HS-5 (cell line): ENCODE measurements around the gene NPTX1.
"Not testable (repeated sequence)": the region's sequence is repeated elsewhere in the genome, so short reads cannot be mapped to it uniquely, and the experiment has no call there.

Source experiments
- DNase-seq: peaks from one replicate; pipeline ENCODE4 v3.0.0-alpha.2; 2012; ENCODE audit warnings: low read depth

Gene NPTX1, protein sequence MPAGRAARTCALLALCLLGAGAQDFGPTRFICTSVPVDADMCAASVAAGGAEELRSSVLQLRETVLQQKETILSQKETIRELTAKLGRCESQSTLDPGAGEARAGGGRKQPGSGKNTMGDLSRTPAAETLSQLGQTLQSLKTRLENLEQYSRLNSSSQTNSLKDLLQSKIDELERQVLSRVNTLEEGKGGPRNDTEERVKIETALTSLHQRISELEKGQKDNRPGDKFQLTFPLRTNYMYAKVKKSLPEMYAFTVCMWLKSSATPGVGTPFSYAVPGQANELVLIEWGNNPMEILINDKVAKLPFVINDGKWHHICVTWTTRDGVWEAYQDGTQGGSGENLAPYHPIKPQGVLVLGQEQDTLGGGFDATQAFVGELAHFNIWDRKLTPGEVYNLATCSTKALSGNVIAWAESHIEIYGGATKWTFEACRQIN

DNA sequence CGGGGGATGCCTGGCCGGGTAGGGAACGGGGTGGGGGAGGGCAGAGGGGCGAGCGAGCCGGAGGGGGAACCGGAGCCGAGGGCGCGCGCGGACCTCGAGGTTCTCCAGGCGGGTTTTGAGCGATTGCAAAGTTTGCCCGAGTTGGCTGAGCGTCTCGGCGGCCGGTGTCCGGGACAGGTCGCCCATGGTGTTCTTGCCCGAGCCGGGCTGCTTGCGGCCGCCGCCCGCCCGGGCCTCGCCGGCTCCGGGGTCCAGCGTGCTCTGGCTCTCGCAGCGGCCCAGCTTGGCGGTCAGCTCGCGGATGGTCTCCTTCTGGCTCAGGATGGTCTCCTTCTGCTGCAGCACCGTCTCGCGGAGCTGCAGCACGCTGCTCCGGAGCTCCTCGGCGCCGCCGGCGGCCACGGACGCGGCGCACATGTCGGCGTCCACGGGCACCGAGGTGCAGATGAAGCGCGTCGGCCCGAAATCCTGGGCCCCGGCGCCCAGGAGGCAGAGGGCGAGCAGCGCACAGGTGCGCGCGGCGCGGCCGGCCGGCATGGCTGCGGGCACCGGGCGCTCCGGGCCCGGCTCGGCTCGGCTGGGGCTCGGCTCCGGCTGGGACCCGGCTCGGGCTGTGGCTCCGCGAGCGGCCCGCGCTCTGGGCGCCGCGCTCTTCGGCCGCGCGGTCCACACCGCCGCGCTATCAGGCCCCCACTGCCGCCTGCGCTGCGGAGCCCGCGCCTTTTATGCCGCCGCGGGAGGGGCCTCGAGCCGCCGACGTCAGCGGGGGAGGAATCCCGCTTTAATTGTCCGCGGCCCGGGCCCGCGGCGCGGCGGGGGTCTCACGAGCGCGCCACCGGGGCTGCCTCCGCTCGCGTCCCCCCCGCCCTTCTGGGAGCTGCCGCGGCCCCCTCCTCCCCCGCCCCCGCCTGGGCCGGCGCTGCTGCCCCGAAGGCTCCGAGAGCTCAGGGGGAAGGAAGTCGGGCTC lies at the start of gene NPTX1:
NPTX1 (minus strand) TSS at position 698 of the 967 bp plus-strand sequence; CDS start at position 537, 161 bp downstream.
- no peak for DNase-seq

DNA sequence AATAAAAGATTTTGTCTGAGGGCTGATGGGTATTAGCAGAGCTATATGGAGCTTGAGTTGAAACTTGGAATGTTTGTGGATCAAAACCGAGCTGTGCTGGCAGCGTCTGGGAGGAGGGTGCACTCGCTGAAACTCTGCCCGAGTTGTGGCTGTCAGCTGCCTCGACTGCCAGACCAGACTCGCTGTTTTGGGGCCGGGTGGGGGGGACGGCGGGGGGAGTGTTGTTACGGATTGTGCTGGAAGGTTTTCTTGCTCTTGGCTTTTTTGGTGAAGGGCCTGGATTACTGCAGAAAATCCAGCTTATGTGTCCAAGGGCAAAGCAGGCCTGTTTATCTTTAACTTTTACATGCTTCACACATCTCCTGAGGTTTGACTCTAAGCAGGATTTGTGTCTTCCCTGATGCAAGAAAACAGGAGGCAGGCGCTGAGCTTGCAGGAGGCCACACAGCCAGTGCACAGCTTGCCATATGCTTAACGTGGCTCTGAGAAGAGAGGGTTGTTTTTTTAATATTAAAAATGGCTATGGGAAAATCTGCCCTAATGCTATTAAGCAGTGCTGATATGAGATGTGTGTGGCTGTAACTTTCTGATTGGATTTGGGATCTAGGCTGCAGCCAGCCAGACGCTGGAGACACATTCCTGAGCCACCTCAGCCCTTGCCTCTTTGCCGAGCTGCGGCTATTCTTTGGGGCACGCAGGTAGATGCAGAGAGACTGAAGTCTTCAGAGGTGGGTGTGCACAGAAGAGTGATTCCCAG lies 47.7 kb upstream of the NPTX1 start:
- DNase-seq, result no peak

DNA sequence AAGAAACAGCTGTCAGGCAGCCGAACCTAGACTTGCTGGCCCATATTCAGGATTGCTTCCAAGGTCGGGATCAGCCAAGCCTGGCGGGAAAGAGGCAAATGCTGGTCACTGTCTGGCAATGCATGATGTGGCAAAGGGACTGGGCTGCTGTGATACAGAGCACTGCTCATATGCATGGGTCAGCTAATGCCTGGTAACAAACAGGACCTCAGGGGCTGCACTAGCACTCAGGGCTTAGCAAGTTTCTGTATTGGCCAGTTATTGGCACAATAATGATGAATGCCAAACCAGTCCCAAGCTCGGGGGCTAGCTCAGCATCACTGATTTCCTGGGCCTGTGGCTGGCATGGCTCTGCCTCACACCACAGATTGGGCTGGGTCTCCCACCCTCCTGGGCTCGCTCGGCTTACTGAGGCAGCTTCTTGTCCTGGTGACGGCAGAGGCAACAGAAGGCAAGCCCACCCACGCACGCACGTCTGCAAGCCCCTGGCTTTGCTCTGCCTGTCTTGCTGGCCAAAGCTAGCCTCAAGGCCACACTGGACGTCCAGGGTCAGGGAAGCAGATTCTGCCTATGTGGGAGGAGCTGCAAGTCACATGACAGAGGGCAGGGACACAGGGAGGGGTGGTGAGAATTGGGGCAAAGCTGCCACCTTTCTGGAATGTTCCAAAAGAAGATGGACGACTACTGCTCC lies 46.8 kb upstream of the NPTX1 start:
- no peak for DNase-seq

DNA sequence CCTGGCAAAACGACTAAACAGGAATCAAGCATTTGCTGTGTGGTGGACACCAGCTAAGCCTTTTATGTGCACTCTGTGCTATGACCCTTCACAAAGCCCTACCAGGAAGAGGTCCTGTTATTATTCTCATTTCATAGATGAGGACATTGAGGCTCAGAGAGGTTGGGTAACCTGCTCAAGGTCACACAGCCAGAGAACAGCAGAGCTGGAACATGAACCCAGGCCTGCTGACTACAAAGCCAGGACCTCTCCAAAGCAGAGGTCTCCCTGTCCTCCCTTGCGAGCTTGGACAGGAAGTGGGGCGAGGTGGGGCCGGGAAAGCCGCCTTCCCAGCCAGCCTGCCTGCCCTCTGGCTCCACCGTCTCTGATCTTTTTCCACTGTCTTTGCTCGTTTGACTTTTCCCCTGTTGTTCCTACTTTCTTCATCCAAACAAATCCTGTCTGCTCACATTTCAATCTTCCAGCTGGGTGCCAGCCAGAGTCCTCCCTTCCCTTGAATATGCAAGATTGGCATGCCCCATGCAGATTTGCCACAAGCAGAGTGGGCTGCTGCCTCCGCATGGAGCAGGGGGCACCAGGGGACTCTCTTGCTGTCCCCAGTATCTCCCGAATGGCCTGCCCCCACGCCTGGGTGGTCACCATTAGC lies 44.5 kb upstream of the NPTX1 start:
- DNase-seq, result no peak

DNA sequence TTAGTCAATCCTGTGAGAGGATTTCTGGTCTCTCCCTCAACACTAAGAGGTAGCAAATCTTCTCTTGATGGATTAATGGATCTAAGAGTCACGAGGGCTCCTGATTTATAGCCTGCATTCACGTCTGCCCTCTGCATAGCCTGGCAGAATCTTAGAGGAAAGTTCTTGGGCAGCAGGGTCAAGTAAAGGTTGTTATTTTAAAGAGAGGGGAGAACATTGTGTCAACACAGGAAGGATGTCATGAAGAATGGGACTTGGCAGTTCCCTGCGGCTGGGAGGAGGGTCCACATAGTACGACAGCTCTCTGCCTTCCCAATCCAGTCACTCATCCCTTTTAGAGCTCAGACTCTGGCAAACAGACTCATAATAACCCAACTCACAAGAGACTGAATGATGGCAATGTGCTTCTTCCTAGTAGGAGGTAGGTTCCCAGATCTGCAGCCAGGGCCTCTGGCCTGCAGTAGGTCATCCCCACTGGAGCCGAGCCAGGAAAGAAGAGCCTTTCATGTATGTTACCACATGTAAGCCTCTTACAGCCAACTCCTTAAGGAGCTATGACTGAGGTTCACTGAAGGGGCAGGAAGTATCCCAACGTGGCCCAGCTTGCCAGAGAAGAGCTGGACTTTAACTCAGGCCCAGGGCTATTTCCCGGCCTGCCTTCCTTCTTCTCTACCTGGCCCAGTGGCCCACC lies 42.8 kb upstream of the NPTX1 start:
- no peak for DNase-seq

DNA sequence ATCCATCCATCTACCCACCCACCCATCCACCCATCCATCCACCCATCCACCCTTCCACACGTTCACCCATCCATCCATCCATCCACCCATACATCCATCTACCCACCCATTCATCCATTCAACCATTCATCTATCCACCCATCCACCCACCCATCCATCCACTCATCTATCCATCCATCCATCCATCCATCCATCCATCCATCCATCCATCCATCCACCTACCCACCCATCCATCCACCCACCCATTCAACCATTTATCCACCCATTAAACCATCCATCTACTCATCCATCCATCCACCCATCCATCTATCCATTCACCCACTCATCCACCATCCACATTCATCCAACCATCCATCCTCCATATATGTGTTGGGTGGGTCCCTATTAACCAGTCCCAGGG lies 42.0 kb upstream of the NPTX1 start:
- no peak for DNase-seq

DNA sequence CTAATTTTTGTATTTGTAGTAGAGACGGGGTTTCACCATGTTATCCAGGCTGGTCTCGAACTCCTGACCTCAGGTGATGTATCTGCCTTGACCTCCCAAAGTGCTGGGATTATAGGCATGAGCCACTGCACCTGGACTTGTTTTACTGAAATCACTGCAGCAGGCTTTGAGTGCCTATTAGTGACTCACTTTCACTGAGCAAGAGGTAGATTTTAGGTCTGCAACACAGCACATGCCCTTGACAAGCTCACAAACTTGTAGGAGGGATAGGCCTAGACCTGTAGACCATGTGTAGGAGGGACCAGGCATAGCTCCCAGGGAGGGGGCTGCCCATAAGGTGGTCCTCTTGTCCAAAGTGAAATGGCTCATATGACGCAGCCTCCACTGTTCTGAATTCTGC lies 41.2 kb upstream of the NPTX1 start:
- no peak for DNase-seq

DNA sequence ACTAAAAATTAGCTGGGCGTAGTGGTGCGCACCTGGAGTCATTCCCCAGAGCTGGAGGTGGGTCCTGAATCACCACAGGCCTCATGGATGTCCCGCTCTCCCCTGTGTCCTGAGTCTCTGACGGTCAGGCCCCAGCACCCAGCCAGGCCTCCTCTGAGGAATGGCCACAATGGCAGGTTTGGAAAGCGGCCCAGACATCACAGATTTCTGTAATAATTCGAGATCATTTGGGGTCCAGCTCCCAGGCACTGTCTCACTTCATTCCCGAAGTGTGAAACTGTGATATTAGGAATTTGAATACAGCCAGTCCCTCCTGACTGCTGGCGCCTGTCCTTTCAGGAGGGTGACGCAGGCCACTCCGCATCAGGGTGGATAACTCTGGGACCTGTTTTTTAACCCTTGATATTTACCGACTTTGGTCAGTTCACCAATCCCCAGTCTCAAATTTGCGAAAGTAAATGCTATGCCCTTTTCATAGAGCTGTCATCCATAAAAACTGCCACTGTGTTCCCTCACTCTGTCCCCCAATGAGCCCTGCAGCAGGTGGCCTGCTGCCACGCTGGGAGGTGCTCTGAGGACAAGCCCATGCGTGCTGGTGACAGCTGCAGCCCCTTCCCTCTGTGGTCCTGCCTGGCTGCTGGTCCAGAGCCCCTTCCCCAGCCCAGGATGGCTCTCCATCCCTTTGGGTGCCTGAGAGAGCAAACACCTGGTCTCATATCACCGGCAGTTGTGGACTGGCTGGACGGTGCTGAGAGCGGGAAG lies 39.9 kb upstream of the NPTX1 start:
- DNase-seq, result no peak

DNA sequence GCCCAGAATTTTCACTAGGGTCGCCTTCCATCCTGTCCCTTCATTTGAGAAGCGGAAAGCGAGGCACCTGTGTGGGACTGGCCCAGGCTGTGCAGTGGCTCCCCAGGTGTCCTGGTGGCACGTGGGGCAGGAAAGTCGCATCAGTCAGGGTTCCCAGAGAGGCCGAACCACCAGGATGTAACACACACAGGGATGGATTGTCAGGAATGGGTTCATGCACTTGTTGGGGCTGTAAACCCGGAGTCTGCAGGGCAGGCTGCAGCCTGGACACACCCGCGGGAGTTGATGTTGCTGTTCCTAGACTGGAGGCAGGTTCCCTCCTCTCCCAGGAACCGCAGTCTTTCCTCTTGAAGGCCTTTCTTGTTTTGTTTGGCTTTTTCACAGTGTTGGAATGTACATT lies 37.5 kb upstream of the NPTX1 start:
- no peak for DNase-seq

DNA sequence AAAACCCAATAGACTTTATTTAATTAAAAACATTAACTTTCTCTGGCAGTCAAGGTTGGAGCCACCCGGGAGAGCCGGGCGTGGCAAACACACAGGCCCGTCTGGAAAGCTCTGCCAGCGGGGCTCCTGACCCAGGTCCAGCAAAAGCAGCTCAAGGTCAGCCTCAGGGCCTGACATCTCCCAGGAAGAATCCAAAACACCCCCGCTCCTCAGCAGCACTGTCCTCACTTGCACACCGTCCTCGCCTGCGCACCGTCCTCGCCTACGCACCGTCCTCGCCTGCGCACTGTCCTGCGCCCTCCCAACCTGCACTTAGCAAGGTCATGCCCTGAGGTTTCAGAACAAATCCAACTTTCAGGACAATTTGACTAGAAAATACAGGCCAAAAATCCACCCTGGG lies 36.8 kb upstream of the NPTX1 start:
- no peak for DNase-seq

DNA sequence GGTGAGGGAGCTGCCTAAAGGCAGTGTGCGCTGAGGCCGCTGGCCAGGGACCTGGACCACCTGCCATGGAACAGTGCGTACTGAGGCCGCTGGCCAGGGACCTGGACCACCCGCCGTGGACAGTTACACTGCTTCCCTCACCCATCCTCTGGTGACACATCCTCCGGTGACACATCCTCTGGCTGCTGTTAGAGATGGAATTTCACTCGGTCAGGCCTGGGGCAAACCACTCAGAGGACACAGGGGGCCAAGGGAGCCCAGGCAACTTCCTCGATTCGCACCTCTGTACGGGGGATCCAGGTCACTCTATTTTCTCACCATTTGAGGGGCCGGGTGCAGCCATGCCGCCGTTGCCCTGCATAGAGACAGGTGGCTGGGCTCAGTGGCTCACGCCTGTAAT lies 35.8 kb upstream of the NPTX1 start:
- DNase-seq, result peak; percentile 25

DNA sequence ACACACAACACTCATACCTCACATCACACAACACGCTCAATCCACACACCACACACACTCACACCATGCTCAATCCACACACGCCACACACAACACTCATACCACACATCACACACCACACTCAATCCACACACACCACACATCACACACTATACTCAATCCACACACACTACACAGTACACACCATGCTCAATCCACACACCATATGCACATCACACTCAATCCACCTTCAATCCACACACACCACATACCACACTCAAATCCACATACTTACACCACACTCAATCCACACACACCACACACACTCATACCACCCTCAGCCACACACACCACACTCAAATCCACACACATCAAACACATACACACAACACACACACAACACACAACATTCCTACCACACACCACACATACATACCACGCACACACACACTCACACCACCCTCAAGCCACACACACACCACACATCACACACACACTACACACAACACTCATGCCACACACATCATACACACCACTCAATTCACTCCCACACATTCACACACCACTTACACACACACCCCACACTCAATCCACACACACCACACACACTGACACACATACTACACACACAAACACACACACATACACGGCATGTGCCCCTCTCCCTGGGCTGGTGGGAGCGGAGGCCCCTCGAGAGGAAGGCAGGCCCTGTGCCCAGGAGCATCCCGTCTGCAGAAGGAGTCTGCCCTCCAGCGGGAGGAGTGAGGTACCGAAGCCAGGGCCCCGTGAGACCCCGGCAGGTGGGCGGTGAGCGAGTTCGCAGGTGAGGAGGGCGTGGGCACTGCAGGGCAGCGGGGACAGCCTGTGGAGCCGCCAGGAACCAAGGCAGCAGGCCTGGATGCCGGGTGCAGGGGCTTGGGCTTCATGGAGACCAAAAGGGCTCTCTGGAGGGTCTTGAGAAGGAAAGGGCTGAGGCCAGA lies 35.1 kb upstream of the NPTX1 start:
- no peak for DNase-seq

DNA sequence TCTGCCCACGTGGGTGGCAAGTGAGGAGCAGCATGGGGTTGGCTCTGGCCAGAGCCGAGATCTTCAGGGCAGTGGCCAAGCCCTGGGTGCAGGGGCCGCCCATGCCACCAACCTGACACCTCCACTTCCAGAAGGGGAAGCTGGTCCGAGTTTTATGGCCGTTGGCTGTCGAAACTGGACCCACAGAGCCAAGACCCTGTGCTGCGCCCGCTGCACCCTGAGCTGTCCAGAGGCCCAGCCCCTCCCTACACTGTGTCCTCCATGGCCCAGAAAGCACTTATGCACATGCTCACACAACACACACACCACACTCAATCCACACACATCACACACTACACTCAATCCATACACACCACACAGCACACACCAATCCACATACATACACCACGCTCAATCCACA lies 34.4 kb upstream of the NPTX1 start:
- no peak for DNase-seq

DNA sequence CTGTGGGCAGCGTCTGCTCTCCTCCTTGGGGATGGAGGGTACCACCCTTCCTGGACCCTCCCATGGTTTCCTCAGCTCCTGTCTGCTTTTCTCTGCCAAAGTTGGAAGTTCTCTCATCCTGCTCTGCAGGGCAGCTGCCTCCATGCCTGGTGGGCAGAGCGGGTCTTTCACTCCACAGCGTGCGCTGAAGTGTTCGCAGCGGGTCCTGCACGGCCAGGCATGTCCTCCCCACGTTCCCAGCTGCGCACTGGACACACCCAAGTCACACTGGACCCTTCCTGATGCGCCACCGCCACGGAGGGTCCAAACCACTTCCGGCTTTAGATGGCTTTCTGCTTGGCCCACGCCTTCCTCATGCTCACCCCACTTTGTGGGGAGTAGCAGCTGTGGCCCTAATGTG lies 33.7 kb upstream of the NPTX1 start:
- DNase-seq, result no peak

DNA sequence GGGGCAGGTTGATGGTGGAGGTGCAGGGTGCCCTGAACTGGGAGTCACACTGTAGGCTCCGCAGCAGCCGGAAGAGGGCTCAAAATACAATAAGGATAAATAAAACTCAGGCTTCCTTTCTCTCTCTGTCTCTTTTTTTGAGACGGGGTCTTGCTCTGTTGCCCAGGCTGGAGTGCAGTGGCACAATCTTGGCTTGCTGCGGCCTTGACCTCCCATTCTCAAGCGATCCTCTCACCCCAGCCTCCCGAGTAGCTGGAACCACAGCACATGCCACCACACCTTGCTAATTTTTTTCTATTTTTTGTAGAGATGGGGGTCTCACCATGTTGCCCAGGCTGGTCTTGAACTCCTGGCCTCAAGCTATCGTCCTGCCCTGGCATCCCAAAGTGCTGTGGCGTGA lies 32.9 kb upstream of the NPTX1 start:
- DNase-seq, result no peak

DNA sequence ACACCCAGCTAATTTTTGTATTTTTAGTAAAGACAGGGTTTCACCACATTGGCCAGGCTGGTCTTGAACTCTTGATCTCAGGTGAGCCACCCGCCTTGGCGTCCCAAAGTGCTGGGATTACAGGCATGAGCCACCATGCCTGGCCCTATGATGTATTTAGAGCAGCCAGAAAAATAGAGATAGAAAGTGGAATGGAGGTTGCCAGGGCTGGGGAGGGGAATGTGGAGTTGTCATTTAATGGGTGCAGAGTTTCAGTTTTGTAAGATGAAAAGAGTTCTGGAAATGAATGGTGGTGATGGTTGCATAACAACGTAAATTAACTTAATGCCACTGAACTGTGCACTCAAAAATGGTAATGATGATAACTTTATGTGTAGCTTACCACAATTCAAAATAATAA lies 31.6 kb upstream of the NPTX1 start:
- no peak for DNase-seq

DNA sequence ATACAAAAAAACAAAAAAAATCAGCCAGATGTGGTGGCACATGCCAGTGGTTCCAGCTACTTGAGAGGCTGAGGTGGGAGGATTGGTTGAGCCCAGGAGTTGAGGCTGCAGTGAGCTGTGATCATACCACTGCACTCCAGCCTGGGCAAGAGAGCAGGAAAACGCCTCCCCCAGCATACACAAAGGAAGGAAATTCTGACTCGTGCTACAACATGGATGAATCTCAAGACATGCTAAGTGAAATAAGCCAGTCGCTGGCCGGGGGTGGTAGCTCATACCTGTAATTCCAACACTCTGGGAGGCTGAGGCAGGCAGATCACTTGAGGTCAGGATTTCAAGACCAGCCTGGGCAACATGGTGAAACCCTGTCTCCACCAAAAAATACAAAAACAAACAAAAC lies 30.8 kb upstream of the NPTX1 start:
- not testable (repeated sequence) for DNase-seq

DNA sequence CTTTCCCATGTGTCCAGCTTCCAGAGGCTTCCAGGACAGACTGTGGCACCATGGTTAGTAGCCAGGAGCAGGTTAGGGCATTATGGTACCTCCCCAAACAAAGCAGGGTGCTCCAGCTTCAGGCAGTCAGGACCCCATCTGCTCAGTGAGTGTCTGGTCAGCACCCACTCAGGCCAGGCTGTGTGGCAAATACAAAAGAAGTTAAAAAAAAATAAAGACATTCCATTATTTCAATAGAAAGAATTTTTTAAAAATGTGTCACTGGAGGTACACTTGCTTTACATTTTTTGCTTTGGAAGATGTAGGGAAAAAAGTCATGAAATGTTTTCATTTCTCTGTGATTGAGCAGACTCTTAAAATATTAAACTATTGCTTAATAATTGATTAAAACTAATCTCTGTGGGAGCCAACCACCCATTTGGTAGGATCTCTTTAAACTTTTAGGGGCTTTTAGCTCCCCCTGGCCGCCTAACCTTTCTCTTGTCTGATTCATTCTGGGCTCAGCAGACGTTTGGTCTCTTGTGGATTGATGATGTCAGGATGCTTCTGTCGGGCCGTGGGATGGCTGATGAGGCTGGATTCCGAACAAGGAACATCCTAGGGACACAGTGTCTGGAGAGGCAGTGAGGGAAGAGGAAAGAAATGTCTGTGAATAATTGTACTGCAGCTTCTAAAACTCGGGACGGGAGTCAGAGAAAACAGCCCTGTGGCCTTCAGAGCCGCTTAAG lies 28.4 kb upstream of the NPTX1 start:
- DNase-seq, result peak; percentile 33
